Keratinocyte (primary cell): ENCODE results near the gene NAPB. TPM values are rescaled to one million over a fixed set of nuclear protein-coding genes. Genes with fewer than 3 reads are reported as not detected.

Source experiments
- DNase-seq: peaks from one replicate; pipeline ENCODE4 v3.0.0-alpha.2; 2011; ENCODE audit warnings: low read depth, missing footprints, low spot score
- FAIRE-seq: peaks from 2 replicates; lab custom pipeline; 2011; peaks lifted over from hg19 to GRCh38; lab: Jason Lieb, UNC
- H2AFZ ChIP-seq: 2 replicates; pipeline ENCODE4 v1.6.0; 2012; ENCODE audit warnings: low read length, control low read depth, inconsistent platforms; ENCODE audit not compliant: control insufficient read depth
- H3K27ac ChIP-seq: 2 replicates; pipeline ENCODE4 v1.5.1; 2011; ENCODE audit warnings: low read length; ENCODE audit not compliant: control insufficient read depth, insufficient read depth
- H3K27me3 ChIP-seq: 3 replicates; pipeline ENCODE4 v1.6.0; 2011; ENCODE audit warnings: low read length; ENCODE audit not compliant: control insufficient read depth, insufficient read depth; ENCODE audit errors: extremely low read depth
- H3K36me3 ChIP-seq, 2 experiments: 2 replicates in 1 of 2; 3 replicates in 1 of 2; pipeline ENCODE4 v1.5.1; 2011; ENCODE audit warnings: low read length in 2 of 2, mild to moderate bottlenecking in 1 of 2; ENCODE audit not compliant: control insufficient read depth in 2 of 2, insufficient read depth in 2 of 2; ENCODE audit errors: extremely low read depth in 1 of 2
- H3K4me1 ChIP-seq: 3 replicates; pipeline ENCODE4 v1.5.1; 2011; ENCODE audit warnings: low read length; ENCODE audit not compliant: control insufficient read depth, insufficient read depth; ENCODE audit errors: extremely low read depth
- H3K4me2 ChIP-seq: 3 replicates; pipeline ENCODE4 v1.6.0; 2011; ENCODE audit warnings: low read depth, low read length; ENCODE audit not compliant: control insufficient read depth, insufficient read depth; ENCODE audit errors: extremely low read depth
- H3K4me3 ChIP-seq, 3 experiments: fragments of 200-600 bp in 1 of 3; sonication (generic) in 1 of 3; 2 replicates in 2 of 3; 3 replicates in 1 of 3; pipeline ENCODE4 v1.5.1; 2011 to 2016; ENCODE audit warnings: low read length in 3 of 3, mild to moderate bottlenecking in 3 of 3, control low read depth in 2 of 3, inconsistent platforms in 1 of 3, low read depth in 1 of 3, mixed read lengths in 1 of 3, mixed run types in 1 of 3, moderate library complexity in 1 of 3; ENCODE audit not compliant: control insufficient read depth in 2 of 3, insufficient read depth in 2 of 3; ENCODE audit errors: extremely low read depth in 1 of 3
- H3K79me2 ChIP-seq: 2 replicates; pipeline ENCODE4 v1.6.0; 2012; ENCODE audit warnings: low read length; ENCODE audit not compliant: control insufficient read depth, insufficient read depth
- H3K9ac ChIP-seq: 3 replicates; pipeline ENCODE4 v1.6.0; 2011; ENCODE audit warnings: low read length; ENCODE audit not compliant: control insufficient read depth, insufficient read depth; ENCODE audit errors: extremely low read depth
- H3K9me1 ChIP-seq: 3 replicates; pipeline ENCODE4 v1.6.0; 2011; ENCODE audit warnings: low read length; ENCODE audit not compliant: control insufficient read depth, insufficient read depth; ENCODE audit errors: extremely low read depth
- H3K9me3 ChIP-seq: 2 replicates; pipeline ENCODE4 v1.5.1; 2012; ENCODE audit warnings: low read depth, low read length; ENCODE audit not compliant: control insufficient read depth
- H4K20me1 ChIP-seq: 3 replicates; pipeline ENCODE4 v1.6.0; 2011; ENCODE audit warnings: low read length; ENCODE audit not compliant: control insufficient read depth, insufficient read depth; ENCODE audit errors: extremely low read depth
- CTCF ChIP-seq, 3 experiments: IDR thresholded peaks in 1 of 3; conservative IDR thresholded peaks in 1 of 3; optimal IDR thresholded peaks in 1 of 3; 2 replicates in 2 of 3; 3 replicates in 1 of 3; pipeline versions ENCODE3 to v1.5.1; 2011; ENCODE audit warnings: low read length in 3 of 3, mild to moderate bottlenecking in 3 of 3, moderate library complexity in 2 of 3, control low read depth in 1 of 3, inconsistent platforms in 1 of 3; ENCODE audit not compliant: insufficient read depth in 2 of 3; ENCODE audit errors: extremely low read depth in 1 of 3
- EZH2 ChIP-seq: IDR thresholded peaks from one replicate; pipeline ENCODE4 v1.6.1; 2012; ENCODE audit warnings: inconsistent platforms, mild to moderate bottlenecking, low read length, moderate library complexity
- dilution Hi-C: fragments of 300-500 bp; cut with MboI; formaldehyde crosslinking; loops from one replicate; pipeline ENCODE4 v1.7.0; 2020; ENCODE audit warnings: low sequenced_read_pairs; ENCODE audit not compliant: extremely low pct_ligation_motif_present
- polyA plus RNA-seq, 5 experiments: library from polyadenylated mRNA; depleted of rRNA in 3 of 5; stranded (reverse) in 3 of 5; stranded (forward) in 1 of 5; unstranded in 1 of 5; fragments of >200 nt; gene quantifications; 1 replicate in 1 of 5; 2 replicates in 3 of 5; 3 replicates in 1 of 5; pipeline versions ENCODE4 v1.2.1 to v1.2.3, GENCODE V29; 2011 to 2012; ENCODE audit warnings: missing spikeins in 2 of 5, low read depth in 1 of 5, low replicate concordance in 1 of 5

Gene NAPB
- polyA plus RNA-seq, 1 donor (not counting 4 experiments of a cell fraction or from before 2014, with no cell fraction given), result 11.6 TPM

- Histone ChIP-seq H3K9ac (no peak overlapping the region), H3K27ac (no peak overlapping the region), H3K27me3 (no peaks in the 10 kb centered on the region), H2AFZ (no peak overlapping the region), H3K79me2 (peaks cover 22% of the 10 kb centered on the region), H3K4me2 (no peak overlapping the region), H3K4me3 (no peak overlapping the region), H4K20me1 (peaks cover 3% of the 10 kb centered on the region), H3K36me3 (no peaks in the 10 kb centered on the region), H3K4me1 (peaks cover 12% of the 10 kb centered on the region), H3K9me1 (no peaks in the 10 kb centered on the region), H3K9me3 (no peaks in the 10 kb centered on the region)
- no peak for TF ChIP-seq EZH2
- TF ChIP-seq CTCF (optimal IDR thresholded peaks at IDR 0.05 in 1 of 3, IDR thresholded peaks at IDR 0.05 in 1 of 3, conservative IDR thresholded peaks at IDR 0.05 in 1 of 3; ENCODE audit: extremely low read depth in 1 of 3, insufficient read depth in 2 of 3, low read length in 3 of 3), result no peak
- DNase-seq (no peak), FAIRE-seq (no peak)
- dilution Hi-C loops, result no loop called here
These were observed 73.5 kb downstream of the NAPB start for GRCh38 chr20:23347791-23348190.

GRCh38 chr20:23346002-23346401, 75.3 kb downstream of the NAPB start:
- TF ChIP-seq EZH2 (no peak), CTCF (optimal IDR thresholded peaks at IDR 0.05 in 1 of 3, IDR thresholded peaks at IDR 0.05 in 1 of 3, conservative IDR thresholded peaks at IDR 0.05 in 1 of 3; ENCODE audit: extremely low read depth in 1 of 3, insufficient read depth in 2 of 3, low read length in 3 of 3) (no peak)
- FAIRE-seq (no peak), DNase-seq (no peak)
- Histone ChIP-seq H3K27me3 (no peaks in the 10 kb centered on the region), H2AFZ (no peak overlapping the region), H3K9ac (no peak overlapping the region), H3K4me3 (no peak overlapping the region), H3K9me3 (no peaks in the 10 kb centered on the region), H3K9me1 (no peaks in the 10 kb centered on the region), H4K20me1 (no peaks in the 10 kb centered on the region), H3K4me2 (no peak overlapping the region), H3K4me1 (peaks cover 4% of the 10 kb centered on the region), H3K36me3 (no peaks in the 10 kb centered on the region), H3K27ac (no peak overlapping the region), H3K79me2 (peaks cover 4% of the 10 kb centered on the region)
- dilution Hi-C loops, result no loop called here
